ENCODE data around the gene IGFL4.

The IGFL4 gene

DNA sequence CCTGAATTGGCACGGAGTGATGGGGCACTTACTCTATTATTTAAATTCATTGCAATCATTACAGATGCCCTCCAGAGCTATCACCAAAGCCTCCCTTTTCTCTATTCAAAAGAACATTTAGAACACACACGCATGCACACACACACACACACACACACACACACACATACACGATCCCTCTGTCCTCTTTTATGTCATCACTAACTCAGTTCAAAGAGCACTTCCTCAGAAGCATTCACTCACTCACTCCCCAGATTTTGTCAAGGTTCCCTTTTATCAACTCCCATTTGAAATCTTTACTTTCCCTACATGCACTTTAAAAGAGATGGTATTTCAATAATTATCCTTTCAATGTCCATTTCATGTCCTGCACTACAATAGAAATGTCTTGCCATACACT is 22.4 kb upstream of the IGFL4 start:
- DNase-seq (ENCODE audit: low spot score) = no peak

DNA sequence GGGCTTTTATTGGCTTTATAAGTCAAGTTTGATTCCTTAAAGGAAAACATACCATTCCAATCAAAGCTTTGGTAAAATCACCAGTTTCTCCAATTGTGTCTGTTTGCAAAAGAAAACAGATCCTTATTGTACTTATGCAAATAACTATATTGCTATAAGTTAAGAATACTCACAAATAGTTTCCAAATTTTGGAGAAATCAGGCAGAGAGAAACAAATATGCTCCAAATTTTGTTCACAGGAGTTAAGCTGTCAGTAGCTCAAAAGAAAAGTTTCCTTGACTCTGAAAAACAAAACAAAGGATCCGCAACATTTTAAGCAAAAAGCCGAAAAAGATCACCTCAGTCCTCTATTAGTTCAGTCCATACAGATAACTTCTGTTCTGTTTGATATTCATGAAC is 19.2 kb upstream of the IGFL4 start:
- no peak for DNase-seq (ENCODE audit: low spot score)

DNA sequence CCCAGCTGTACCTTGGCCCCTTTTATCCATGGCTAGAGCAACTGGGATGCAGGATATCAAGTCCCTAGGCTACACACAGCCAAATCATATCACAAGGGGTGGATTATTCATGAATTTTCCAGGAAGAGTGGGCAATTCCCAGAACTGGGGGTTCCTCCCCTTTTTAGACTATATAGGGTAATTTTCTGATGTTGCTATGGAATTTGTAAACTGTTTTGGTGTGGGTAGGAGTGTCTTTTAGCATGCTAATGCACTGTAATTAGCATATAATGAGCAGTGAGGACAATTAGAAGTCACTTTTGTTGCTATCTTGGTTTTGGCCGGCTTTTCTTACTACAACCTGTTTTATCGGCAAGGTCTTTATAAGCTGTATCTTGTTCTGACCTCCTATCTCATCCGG is 18.0 kb upstream of the IGFL4 start:
- DNase-seq (ENCODE audit: low spot score) = no peak

DNA sequence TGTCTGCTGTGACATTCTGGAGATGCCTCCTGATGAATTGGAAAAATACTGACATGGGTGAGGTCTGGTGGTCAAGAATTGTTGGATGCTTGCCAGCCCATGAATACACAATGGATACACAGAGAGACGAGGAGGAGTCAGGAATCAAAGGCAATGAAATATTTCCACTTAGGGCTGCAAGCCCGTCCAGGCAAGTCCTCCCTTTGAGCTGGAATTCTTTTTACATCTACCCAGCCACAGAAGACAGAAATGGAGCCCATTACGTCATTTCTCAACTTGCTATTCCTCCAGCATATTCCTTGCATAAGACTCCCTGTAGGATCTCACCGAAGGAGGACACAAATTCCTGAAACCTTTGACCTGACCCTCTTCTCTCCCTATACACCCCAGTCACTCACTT is 15.7 kb upstream of the IGFL4 start:
- DNase-seq (ENCODE audit: low spot score) = no peak

DNA sequence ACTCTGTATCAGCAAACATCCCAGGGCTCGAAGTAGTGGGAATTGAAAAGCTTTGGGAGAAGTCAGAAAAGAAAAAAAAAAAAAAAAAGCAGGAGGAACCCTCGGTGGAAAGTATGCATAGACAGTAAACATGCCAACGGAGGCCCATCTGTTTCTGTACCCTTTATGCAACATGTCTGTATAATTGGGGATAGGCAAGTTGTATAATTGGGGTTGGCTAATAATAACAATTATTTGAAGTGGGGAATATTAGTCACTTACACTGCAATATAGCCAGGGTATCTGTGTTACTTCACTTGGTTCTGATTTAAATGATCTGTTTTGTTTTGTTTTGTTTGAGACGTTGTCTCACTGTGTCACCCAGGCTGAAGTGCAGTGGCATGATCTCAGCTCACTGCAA is 12.1 kb upstream of the IGFL4 start:
- no peak for DNase-seq (ENCODE audit: low spot score)

DNA sequence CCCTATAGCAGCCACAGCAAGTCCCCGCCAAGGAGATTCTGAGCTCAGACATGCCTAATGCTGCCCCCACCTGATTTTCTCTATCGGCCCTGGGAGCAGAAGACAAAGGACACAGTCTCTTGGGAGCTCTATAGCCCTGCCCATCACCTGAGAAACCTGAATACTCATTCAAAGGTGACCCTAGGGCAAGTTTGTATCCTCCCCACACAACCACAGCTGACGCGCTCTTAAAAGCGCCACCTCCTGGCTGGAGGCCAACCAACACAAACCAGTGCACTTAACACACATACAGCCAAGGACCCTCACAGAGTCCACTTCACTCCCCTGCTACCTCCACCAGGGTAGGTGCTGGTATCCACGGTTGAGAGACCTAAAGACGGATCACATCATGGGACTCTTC is 8.8 kb upstream of the IGFL4 start:
- DNase-seq (ENCODE audit: low spot score) = no peak

DNA sequence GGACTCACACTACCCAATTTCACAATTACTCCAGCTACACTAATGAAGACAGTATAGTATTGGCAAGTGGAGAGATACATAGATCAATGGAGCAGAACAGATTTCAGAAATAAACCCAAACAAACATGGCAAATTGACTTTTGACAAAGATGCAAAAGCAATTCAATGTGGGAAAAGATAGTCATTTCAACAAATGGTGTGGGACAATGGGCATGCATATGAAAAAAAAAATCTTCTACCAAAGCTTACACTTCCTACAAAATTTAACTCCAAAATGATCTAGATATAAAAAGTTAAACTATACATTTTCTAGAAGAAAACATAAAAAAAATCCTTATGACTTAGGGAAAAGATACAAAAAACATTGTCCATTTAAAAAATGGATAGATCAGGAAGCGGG is 2.7 kb upstream of the IGFL4 start:
- no peak for DNase-seq (ENCODE audit: low spot score)

DNA sequence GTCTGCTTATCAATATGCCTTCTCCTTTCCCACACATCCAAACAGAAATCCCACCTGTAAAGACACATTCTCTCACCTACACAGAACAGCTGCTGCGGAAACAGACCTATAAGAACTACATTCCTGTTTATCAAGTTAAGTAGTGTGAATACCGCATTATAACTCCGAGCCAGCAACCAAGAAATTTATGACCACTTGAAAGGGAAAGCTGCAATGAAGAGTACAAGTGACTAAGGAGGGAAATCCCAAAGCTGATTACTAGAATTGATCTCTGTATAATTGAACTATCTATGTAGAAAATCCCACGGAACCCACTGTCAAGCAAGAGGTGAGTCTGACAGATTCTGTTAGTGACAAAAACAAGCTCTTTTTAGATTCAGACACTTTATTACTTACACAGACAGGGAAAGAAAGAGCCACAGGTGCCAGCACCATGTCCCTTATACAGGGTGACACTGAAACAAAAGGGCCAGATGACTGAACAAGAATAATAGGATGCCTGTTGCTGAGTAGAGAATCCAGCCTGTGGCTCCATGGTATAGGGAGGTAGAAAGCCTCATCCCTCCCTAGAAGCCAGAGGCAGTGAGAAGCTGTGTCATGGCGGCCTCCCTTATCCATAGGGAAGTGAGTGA is 1.6 kb upstream of the IGFL4 start:
- no peak for DNase-seq (ENCODE audit: low spot score)

DNA sequence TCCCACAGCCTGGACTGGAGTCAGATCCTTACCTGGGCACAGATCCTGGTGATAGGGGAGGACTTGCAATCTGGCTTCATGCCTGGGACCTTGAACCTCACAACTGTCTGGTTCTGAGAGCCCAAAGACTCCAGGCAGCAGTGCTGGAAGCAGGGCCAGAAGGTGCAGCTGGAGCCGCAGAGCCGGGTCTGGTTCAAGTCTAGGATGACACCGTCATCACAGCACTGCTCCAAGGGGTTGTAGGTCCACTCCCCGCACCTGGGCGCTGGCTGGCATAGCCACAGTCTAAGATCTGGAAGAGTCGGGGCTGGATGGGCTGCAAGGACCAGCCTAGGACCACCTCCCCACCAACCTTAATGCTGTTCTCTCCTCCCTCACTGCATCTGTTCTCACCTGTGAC is 677 bp downstream of the IGFL4 start:
- no peak for DNase-seq (ENCODE audit: low spot score)

DNA sequence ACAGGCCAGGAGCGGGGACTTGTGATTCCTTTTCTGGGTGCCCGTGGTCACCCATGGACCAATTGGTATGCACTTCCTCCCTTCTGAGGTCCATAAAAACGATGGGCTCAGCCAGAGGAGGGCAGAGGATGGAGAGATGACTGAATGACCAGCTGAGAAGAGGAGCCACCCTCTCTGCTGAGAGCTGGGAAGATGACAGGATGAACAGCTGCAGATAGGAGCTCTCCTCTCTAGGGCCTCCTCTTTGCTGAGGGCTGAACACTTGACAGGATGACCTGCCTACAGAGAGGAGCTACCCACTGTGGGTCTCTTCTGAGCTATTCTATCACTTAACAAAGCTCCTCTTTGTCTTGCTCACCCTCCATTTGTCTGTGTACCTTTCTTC is 4.1 kb downstream of the IGFL4 start:
- no peak for DNase-seq (ENCODE audit: low spot score)

DNA sequence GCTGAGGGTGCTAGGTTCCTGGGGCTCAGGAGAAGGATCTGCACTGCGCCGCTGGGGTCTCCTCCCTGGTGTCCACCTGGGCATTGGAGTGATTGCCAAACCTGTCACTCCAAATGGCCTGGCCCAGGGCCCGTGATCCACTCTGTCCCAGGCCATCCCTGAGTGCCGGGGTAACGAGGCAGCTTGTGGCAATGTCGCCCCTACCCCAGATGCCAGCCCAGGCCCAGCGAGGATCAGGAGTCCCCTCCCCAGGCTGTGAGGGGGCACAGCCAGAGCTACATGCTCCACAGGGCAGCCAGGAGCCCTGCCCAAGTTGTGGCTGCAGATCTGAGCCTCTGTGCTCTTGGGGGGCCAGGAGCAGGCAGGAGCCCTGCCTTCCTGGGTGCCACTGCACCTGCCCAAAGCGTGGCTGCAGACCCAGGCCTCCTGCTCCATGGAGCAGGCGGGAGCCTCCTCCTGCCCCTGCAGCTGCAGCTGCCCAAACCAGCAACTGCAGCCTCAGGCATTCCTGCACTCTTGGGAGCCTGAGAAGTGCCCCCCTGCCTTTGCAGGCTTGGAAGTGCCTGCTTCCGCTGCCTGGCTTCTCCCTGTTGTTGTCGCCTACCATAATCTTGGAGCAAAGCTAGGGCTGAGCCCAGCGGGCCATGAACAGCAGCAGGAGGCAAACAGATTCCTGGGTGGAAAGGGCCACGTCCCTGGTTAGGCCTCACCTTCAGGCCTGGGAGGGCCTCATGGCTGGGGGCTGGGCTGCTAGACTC is 4.6 kb downstream of the IGFL4 start:
- no peak for DNase-seq (ENCODE audit: low spot score)

DNA sequence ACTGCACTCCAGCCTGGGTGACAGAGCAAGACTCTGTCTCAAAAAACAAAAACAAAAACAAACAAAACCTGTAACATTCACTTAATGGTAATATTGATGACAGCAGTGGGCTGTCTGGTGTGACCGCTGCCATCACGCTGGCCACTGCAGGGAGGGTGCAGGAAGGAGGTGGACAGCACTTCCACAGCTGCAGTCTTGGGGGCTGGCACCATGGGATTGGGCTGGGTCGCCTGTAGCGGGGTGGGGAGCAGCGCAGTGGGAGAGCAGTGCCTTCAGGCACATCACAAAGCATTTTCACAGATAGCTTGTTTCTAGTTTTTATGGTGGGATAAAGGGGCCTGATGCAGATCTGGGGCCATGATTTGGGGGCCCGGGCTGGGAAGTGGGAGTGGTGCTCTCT is 5.3 kb downstream of the IGFL4 start:
- DNase-seq (ENCODE audit: low spot score) = no peak

DNA sequence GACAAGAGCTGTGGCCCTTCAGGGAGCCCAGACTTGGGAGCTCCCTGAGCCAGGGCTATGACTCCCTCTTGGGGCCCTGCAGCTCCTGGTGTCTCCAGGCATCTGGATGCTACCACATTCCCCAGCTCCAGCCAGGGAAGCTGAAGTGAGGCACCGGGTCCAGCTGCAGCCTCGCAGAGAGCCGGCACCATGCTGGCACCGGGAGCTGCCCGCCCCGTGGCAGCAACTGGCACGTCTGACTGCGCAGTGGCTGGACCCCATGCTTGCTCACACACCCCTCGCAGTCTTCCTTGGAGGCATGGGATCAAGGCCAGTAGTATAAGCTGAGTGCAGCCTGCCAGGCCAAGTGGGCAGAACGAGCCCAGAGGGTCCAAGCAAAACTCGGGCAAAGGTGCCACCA is 7.4 kb downstream of the IGFL4 start:
- DNase-seq (ENCODE audit: low spot score) = no peak

DNA sequence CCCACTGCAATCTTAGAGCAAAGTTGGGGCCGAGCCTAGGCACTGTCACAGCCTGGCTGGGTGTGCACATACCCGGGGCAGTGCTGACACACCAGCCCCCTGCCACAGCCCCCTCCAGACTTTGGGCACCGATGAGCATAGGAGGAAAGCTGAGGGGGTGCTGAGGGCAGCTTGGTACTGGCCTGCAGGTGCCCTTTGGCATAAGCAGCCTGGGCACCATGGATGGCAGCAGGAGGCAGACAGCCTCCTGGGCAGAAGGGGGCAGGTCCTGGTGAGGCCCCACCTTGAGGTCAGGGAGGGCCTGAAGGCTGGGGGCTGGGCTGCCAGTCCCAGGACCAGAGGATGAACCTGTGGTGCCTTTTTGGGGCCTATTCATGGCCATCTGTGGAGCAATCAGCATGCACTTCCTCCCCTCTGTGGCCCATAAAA is 8.2 kb downstream of the IGFL4 start:
- DNase-seq (ENCODE audit: low spot score) = no peak

DNA sequence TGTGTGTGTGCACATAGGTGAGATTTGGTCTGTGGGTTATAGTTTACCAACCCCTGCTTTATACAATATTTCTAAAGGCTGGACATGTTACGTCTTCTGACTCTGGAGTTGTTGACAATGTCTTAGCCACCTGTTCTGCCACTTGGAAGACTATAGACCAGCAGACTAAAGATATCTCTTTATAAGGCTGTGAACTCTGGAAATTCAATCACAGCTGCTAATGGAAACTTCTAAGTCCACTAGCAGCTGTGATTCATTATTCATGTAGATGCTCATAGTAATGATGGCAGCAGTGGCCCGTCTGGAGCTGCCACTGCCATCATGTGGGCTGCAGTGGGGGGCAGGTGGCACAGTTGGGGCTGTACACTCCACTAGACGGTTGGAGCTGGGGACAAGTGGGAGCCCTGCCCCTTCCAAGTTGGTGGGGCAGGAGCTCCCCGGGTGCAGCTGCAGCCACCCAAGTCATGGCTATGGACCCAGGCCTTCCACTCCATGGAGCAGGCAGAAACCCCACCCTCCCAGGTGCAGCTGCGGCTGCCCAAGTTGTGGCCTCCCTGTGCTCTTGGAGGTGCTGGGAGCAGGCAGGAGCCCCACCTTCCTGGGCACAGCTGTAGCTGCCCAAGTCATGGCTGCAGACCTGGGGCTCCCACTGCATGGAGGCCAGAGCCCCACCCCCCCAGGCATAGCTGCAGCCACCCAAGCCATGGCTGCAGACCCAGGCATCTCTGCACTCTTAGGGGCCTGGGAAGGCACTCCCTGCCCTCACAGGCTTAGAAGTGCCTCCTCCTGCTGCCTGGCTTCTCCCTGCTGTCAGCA is 8.8 kb downstream of the IGFL4 start:
- no peak for DNase-seq (ENCODE audit: low spot score)

DNA sequence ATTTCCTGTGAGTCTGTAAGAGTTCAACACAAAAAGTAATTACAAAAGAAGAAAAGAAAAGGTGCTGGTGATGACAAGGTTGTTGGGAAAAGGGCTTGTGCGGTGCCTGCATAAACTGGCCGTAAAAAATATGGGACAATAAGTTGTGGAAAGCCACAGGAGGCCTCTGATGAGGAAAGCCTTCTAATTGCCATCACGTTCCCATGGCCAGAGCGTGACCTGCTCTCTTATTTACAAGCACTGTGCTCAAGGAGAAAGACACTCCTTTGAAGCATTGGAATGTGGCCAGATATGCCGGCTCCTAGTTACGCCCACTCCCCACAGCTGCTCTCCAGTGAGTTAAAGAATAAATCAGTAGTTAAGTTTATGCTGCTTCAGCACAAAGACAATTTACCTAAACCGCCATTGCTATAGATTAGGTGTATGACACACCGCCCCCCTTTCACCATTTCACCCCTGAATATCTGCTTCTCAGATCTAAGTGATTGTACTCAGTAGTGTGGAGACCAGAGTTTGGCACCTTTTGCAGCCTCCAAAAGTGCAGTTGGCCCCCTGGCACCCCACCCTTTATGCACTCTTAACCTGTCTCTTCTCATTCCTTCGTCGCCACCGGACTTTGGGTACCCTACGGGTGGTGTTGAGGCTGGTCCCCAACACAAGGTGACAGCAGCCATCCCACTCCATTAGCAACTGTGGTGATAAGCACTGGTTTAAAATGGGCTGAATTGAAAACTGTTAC is 9.8 kb downstream of the IGFL4 start:
- no peak for DNase-seq (ENCODE audit: low spot score)

DNA sequence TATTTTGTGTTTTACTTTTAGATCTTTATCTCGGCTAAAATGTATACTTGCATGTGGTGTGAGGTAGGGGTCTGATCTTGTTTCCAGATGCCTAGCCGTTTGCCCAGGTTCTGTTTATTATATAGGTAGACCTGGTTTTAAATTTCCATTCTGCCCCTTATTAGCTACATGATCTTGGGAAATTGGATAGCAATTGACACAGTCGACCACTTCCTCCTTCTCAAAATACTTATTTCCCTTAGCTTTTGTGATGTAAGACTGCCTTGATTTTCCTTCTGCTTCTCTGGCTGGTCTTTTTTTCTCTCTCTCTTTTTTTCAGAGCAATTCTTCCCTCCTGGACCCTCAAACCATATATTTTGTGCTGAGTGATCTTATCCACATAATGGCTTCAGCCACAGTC is 15.0 kb downstream of the IGFL4 start:
- no peak for DNase-seq (ENCODE audit: low spot score)

DNA sequence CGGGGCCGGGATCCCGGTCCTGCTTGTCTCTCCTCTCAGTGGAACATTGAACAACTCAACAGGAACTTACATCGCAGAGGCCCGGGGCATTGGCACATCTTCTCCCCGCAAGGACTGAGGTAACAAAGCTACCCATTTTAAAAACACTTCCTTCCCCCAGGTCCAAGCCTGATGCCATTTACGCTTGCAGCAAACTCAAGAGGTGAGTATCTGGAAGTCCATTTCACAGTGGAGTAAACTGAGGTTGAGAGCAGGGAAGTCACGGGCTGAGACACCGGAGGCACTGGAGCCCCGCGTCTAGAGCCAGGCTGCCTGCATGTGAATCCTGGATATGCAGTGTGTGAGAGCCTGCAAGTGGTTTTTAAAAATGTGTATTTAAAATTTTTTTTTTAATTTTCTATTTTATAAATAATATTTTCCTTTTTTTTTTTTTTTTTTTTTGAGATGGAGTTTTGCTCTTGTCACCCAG is 17.5 kb downstream of the IGFL4 start:
- no peak for DNase-seq (ENCODE audit: low spot score)

DNA sequence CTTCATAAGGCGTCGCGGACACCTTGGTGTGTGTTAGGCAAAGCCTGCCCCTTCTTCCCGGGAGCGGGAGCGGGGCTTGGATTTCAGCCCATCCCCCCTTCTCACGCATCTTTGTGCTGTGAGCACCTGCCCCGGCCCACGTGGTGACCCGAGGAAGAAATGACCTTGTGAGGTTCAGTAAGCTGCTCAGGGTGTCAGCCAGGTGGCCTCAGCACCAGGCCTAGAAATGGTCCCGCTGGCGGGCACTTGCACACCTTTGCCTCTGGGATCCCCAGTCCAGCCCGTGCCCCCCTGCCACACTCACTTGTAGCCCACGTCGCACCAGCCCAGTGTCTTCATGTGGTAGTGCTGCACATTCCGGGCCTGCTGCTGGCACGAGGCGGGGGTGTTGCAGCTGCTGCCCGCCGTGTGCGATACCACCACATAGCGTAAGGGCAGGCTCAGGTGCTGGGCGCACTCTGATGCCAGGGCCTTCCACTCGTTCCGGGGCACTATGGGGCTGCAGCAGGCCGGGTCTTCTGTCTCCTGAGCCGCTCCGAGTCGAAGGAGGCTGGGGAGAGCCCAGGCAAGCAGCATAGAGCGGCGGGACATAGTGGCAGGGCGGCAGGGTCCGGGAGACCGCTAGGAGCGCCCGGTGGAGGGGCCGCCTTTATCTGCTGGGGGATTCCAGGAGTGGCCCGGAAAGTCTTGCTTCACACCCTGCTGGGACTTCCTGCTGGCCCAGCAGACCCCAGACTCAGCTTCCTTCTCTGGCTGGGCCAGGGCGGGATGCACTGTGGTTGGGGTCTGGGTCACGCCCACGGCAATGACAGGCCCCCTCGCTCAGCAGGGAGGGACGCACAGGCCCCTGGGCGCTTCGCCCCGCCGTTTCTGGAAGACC is 18.1 kb downstream of the IGFL4 start, which contains the start of gene PGLYRP1:
PGLYRP1 (minus strand) TSS at position 623 of the 880 bp plus-strand sequence; CDS start at position 591, 32 bp downstream.
- no peak for DNase-seq (ENCODE audit: low spot score)

DNA sequence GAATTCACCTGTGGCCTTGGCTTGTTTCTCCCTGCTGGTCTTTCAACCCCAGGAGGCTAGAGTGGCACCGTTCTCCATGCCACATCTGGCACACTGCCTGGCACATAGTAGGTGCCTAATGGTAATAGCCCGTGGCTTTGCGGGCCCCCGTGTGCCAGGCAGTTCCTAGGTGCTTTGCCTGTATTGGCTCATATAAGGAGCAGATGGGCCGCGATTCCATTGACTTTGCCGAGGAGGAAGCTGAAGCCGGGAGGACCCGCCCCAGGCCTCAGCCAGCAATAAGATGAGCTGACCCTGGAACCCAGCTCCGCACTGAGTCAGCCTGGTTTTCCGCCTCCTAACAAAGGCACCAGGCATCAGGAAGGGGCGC is 18.8 kb downstream of the IGFL4 start:
- no peak for DNase-seq (ENCODE audit: low spot score)

DNA sequence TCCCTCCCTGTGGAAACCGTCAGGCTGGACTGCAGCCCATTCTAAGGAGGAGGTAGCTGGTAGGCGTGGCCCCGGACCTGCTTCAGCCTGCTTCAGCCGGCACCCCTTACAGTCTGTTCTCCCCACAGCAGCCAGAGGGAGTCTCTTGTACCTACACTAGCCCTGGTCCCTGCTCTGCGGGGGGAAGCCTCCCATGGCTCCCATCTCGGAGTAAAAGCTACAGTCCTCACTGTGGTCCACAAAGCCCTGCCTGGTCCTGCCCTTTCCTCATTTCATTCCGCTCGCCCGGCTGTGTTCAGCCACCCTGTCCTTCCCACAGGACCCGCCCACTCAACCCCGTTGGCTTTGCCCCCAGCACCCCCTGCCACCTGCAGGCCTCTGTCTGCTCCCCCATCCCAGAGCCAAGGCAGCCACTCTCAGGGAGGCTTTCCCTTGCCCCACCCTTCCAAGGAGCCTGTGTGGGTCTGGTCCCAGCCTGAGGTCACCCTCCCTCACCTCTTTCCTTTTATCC is 19.2 kb downstream of the IGFL4 start:
- no peak for DNase-seq (ENCODE audit: low spot score)

Measured in AG08395 (cell line).